CD4-positive, alpha-beta T cell treated with Interleukin-10 for 1 hour (primary cell): ENCODE results near the gene SYT7.

ENCODE experiments used
- DNase-seq: peaks from one replicate; pipeline ENCODE4 v3.0.0-alpha.2; 2020

SYT7 gene

GRCh38 chr11:61513143-61513765 lies 67.6 kb downstream of the SYT7 start:
- DNase-seq = no peak

GRCh38 chr11:61512435-61512834 lies 68.4 kb downstream of the SYT7 start:
- no peak for DNase-seq

- no peak for DNase-seq
Measured at GRCh38 chr11:61511383-61511782, 69.5 kb downstream of the SYT7 start.

GRCh38 chr11:61510974-61511373 lies 69.9 kb downstream of the SYT7 start:
- DNase-seq = no peak

- DNase-seq = no peak
Measured at GRCh38 chr11:61510166-61510919, 70.5 kb downstream of the SYT7 start.

- DNase-seq = peak; percentile 57
Measured at GRCh38 chr11:61509043-61510029, 71.5 kb downstream of the SYT7 start.

- peak; percentile 13 for DNase-seq
Measured at GRCh38 chr11:61507962-61508861, 72.7 kb downstream of the SYT7 start, which contains the start of gene LRRC10B. Gene LRRC10B, plus strand, starts transcription at chr11:61508749. Its CDS starts 250 bp downstream, at chr11:61508999.

- no peak for DNase-seq
Measured at GRCh38 chr11:61507012-61507768, 73.7 kb downstream of the SYT7 start.

- no peak for DNase-seq
Measured at GRCh38 chr11:61505640-61506155, 75.2 kb downstream of the SYT7 start.

GRCh38 chr11:61505106-61505505 lies 75.8 kb downstream of the SYT7 start:
- no peak for DNase-seq

GRCh38 chr11:61503135-61503770 lies 77.6 kb downstream of the SYT7 start:
- DNase-seq = no peak

- DNase-seq = no peak
Measured at GRCh38 chr11:61502522-61502921, 78.4 kb downstream of the SYT7 start.

- DNase-seq = no peak
Measured at GRCh38 chr11:61499816-61500491, 80.9 kb downstream of the SYT7 start.

GRCh38 chr11:61498767-61499341 lies 82.0 kb downstream of the SYT7 start:
- DNase-seq = no peak

GRCh38 chr11:61497876-61498275 lies 83.0 kb downstream of the SYT7 start:
- DNase-seq = no peak

- DNase-seq = no peak
Measured at GRCh38 chr11:61497473-61497872, 83.4 kb downstream of the SYT7 start.

- no peak for DNase-seq
Measured at GRCh38 chr11:61496602-61497400, 84.1 kb downstream of the SYT7 start.

- no peak for DNase-seq
Measured at GRCh38 chr11:61495801-61496601, 84.9 kb downstream of the SYT7 start.
